ENCODE results near the gene CLEC6A.

CLEC6A gene

GRCh38 chr12:8449355-8449859 is 6.4 kb upstream of the CLEC6A start:
- TF ChIP-seq TAF1 (IDR thresholded peaks at IDR 0.05; ENCODE audit: borderline replicate concordance, insufficient read depth, low read length): no peak
- no peak for TF ChIP-seq REST (IDR thresholded peaks at IDR 0.05; ENCODE audit: insufficient read depth in 1 of 2, low read depth in 2 of 2, low read length in 2 of 2)
- no peak for TF ChIP-seq FOXP2 (optimal IDR thresholded peaks at IDR 0.05; ENCODE audit: borderline replicate concordance, extremely low read depth, extremely low read length, insufficient read depth)
- TF ChIP-seq POLR2AphosphoS5 (IDR thresholded peaks at IDR 0.05; ENCODE audit: low read depth, low read length): no peak
- TF ChIP-seq SIN3A (IDR thresholded peaks at IDR 0.05; ENCODE audit: borderline replicate concordance, insufficient read depth, low read length): no peak

GRCh38 chr12:8452036-8452435 is 3.7 kb upstream of the CLEC6A start:
- TF ChIP-seq FOXP2 (optimal IDR thresholded peaks at IDR 0.05; ENCODE audit: borderline replicate concordance, extremely low read depth, extremely low read length, insufficient read depth) (no peak), TAF1 (IDR thresholded peaks at IDR 0.05; ENCODE audit: borderline replicate concordance, insufficient read depth, low read length) (no peak), POLR2AphosphoS5 (IDR thresholded peaks at IDR 0.05; ENCODE audit: low read depth, low read length) (no peak), SIN3A (IDR thresholded peaks at IDR 0.05; ENCODE audit: borderline replicate concordance, insufficient read depth, low read length) (no peak), REST (IDR thresholded peaks at IDR 0.05; ENCODE audit: insufficient read depth in 1 of 2, low read depth in 2 of 2, low read length in 2 of 2) (no peak)

GRCh38 chr12:8453021-8453513 is 2.7 kb upstream of the CLEC6A start:
- TF ChIP-seq SIN3A (IDR thresholded peaks at IDR 0.05; ENCODE audit: borderline replicate concordance, insufficient read depth, low read length) (no peak), REST (IDR thresholded peaks at IDR 0.05; ENCODE audit: insufficient read depth in 1 of 2, low read depth in 2 of 2, low read length in 2 of 2) (no peak), POLR2AphosphoS5 (IDR thresholded peaks at IDR 0.05; ENCODE audit: low read depth, low read length) (no peak), FOXP2 (optimal IDR thresholded peaks at IDR 0.05; ENCODE audit: borderline replicate concordance, extremely low read depth, extremely low read length, insufficient read depth) (no peak), TAF1 (IDR thresholded peaks at IDR 0.05; ENCODE audit: borderline replicate concordance, insufficient read depth, low read length) (no peak)

GRCh38 chr12:8453796-8454195 is 2.0 kb upstream of the CLEC6A start:
- no peak for TF ChIP-seq TAF1 (IDR thresholded peaks at IDR 0.05; ENCODE audit: borderline replicate concordance, insufficient read depth, low read length)
- TF ChIP-seq SIN3A (IDR thresholded peaks at IDR 0.05; ENCODE audit: borderline replicate concordance, insufficient read depth, low read length): no peak
- no peak for TF ChIP-seq REST (IDR thresholded peaks at IDR 0.05; ENCODE audit: insufficient read depth in 1 of 2, low read depth in 2 of 2, low read length in 2 of 2)
- no peak for TF ChIP-seq POLR2AphosphoS5 (IDR thresholded peaks at IDR 0.05; ENCODE audit: low read depth, low read length)
- no peak for TF ChIP-seq FOXP2 (optimal IDR thresholded peaks at IDR 0.05; ENCODE audit: borderline replicate concordance, extremely low read depth, extremely low read length, insufficient read depth)
